Skin of body (tissue), 1 donor: ENCODE results near the gene PNP. TPM values are rescaled to one million over a fixed set of nuclear protein-coding genes. Genes with fewer than 3 reads are reported as not detected.

Source experiments
- total RNA-seq: library from RNA; depleted of rRNA; stranded (reverse); fragments of >200 nt; gene quantifications from one replicate; pipeline ENCODE4 v1.2.3, GENCODE V29; 2014

The PNP gene
- total RNA-seq, 1 donor from 2014 or later, result 24.4 TPM

Other genes with a start within 250 kb of the PNP start
- not detected for gene OR11H6, start 245.7 kb upstream of the PNP start, total RNA-seq
- gene OR11H7, start 240.4 kb upstream of the PNP start, total RNA-seq, result not detected
- gene OR11H4, start 230.1 kb upstream of the PNP start, total RNA-seq, result not detected
- gene TTC5, start 163.5 kb upstream of the PNP start, total RNA-seq, result 17.7 TPM
- gene CCNB1IP1, start 136.1 kb upstream of the PNP start, total RNA-seq, result 59.9 TPM
- gene PARP2, start 125.8 kb upstream of the PNP start, total RNA-seq, result 17.0 TPM
- 14.7 TPM for gene TEP1, start 55.9 kb upstream of the PNP start, total RNA-seq
- 0.30 TPM for gene KLHL33, start 33.2 kb upstream of the PNP start, total RNA-seq
- 33.6 TPM for gene OSGEP, start 14.6 kb upstream of the PNP start, total RNA-seq
- 60.7 TPM for gene APEX1, start 14.2 kb upstream of the PNP start, total RNA-seq
- 17.6 TPM for gene PIP4P1, start 8.0 kb upstream of the PNP start, total RNA-seq
- gene RNASE10, start 36.1 kb downstream of the PNP start, total RNA-seq, result not detected
- not detected for gene RNASE9, start 91.6 kb downstream of the PNP start, total RNA-seq
- gene RNASE11, start 118.6 kb downstream of the PNP start, total RNA-seq, result not detected
- not detected for gene RNASE12, start 122.0 kb downstream of the PNP start, total RNA-seq
- gene OR6S1, start 172.3 kb downstream of the PNP start, total RNA-seq, result not detected
- gene RNASE4, start 215.2 kb downstream of the PNP start, total RNA-seq, result 31.1 TPM
- 9.6 TPM for gene ANG, start 219.4 kb downstream of the PNP start, total RNA-seq